Caco-2 (cell line): ENCODE results near the gene SPATA32. TPM values are rescaled to one million over a fixed set of nuclear protein-coding genes. Genes with fewer than 3 reads are reported as not detected.

Experiments used
- BruUV-seq: library from RNA; stranded (reverse); fragments of 400-500 nt; replicated peaks from 2 replicates; lab custom pipeline; 2021; lab: Mats Ljungman, UMichigan
- CTCF ChIA-PET: fragments of 300-600 bp; sonication (Branson Sonifier 250); formaldehyde crosslinking; loops from one replicate; lab custom pipeline; 2022; ENCODE audit warnings: antibody characterized with exemption; lab: Charles Lee
- POLR2A ChIA-PET: fragments of 300-600 bp; sonication (Branson Sonifier 250); formaldehyde crosslinking; loops from one replicate; lab custom pipeline; 2022; ENCODE audit warnings: antibody characterized with exemption; lab: Charles Lee
- DNase-seq, 2 experiments: peaks; one replicate each; pipeline versions ENCODE4 v3.0.0 to v3.0.0-alpha.2; 2020 to 2022
- H3K27me3 ChIP-seq: replicated peaks from 2 replicates; pipeline ENCODE4 v1.6.0; 2011; ENCODE audit warnings: low read length; ENCODE audit not compliant: control insufficient read depth, insufficient read depth
- H3K36me3 ChIP-seq: 2 replicates; pipeline ENCODE4 v1.5.1; 2011; ENCODE audit warnings: low read length; ENCODE audit not compliant: control insufficient read depth, insufficient read depth
- H3K4me1 ChIP-seq: fragments of 250-450 bp; sonication (Bioruptor Pico); 2 replicates; pipeline ENCODE4 v1.5.1; 2020; ENCODE audit warnings: mild to moderate bottlenecking
- H3K4me3 ChIP-seq: 2 replicates; pipeline ENCODE4 v1.5.1; 2011; ENCODE audit warnings: low read depth, mild to moderate bottlenecking, control low read depth, low read length
- H3K9me3 ChIP-seq: fragments of 250-450 bp; sonication (Bioruptor Pico); 2 replicates; pipeline ENCODE4 v1.5.1; 2020; ENCODE audit warnings: mild to moderate bottlenecking, moderate library complexity
- H3K27ac Mint-ChIP-seq: one replicate; pipeline ENCODE4 v1.8.0; 2022; ENCODE audit warnings: mixed read lengths; ENCODE audit not compliant: unreplicated experiment
- H3K27me3 Mint-ChIP-seq: one replicate; pipeline ENCODE4 v1.8.0; 2022; ENCODE audit warnings: mixed read lengths; ENCODE audit not compliant: insufficient read depth, unreplicated experiment
- H3K36me3 Mint-ChIP-seq: one replicate; pipeline ENCODE4 v1.8.0; 2022; ENCODE audit warnings: mild to moderate bottlenecking, mixed read lengths; ENCODE audit not compliant: insufficient read depth, unreplicated experiment
- H3K4me1 Mint-ChIP-seq: one replicate; pipeline ENCODE4 v1.8.0; 2022; ENCODE audit warnings: low read depth, mixed read lengths; ENCODE audit not compliant: unreplicated experiment
- H3K4me3 Mint-ChIP-seq: one replicate; pipeline ENCODE4 v1.8.0; 2022; ENCODE audit warnings: mild to moderate bottlenecking, moderate library complexity, mixed read lengths; ENCODE audit not compliant: unreplicated experiment
- H3K9me3 Mint-ChIP-seq: one replicate; pipeline ENCODE4 v1.8.0; 2022; ENCODE audit warnings: mixed read lengths; ENCODE audit not compliant: unreplicated experiment
- CTCF ChIP-seq, 2 experiments: fragments of 200-600 bp in 1 of 2; IDR thresholded peaks; 1 replicate in 1 of 2; 2 replicates in 1 of 2; pipeline versions ENCODE4 v1.5.1 to v1.8.0; 2011 to 2022; ENCODE audit warnings: antibody characterized with exemption in 1 of 2, control low read depth in 1 of 2, inconsistent platforms in 1 of 2, low read depth in 1 of 2, low read length in 1 of 2, mild to moderate bottlenecking in 1 of 2, moderate library complexity in 1 of 2; ENCODE audit not compliant: insufficient read depth in 1 of 2, severe bottlenecking in 1 of 2, unreplicated experiment in 1 of 2
- intact Hi-C: fragments of 100-400 bp; cut with micrococcal nuclease; formaldehyde crosslinking; loops from one replicate; pipeline ENCODE4 v1.10.0; 2022; ENCODE audit not compliant: unreplicated experiment
- total RNA-seq: library from RNA; stranded (reverse); gene quantifications from 2 replicates; pipeline ENCODE4 v1.2.3, GENCODE V29; 2022

The SPATA32 gene
- total RNA-seq, 1 experiment from 2014 or later = not detected

- no TSS peak for BruUV-seq
- Mint-ChIP-seq H3K4me1 (no peaks in the 10 kb centered on the region), H3K4me3 (no peak overlapping the region), H3K27ac (no peak overlapping the region), H3K9me3 (no peaks in the 10 kb centered on the region), H3K27me3 (no peaks in the 10 kb centered on the region), H3K36me3 (peaks cover 37% of the 10 kb centered on the region)
- H3K36me3 ChIP-seq = no peaks in the 10 kb centered on the region; the same call in 1 of the 2 replicates
- intact Hi-C loops = no loop called here
- TF ChIP-seq CTCF (IDR thresholded peaks at IDR 0.05; ENCODE audit: insufficient read depth in 1 of 2, low read depth in 1 of 2, low read length in 1 of 2, severe bottlenecking in 1 of 2, unreplicated experiment in 1 of 2) = no peak
- no peaks in the 10 kb centered on the region for H3K9me3 ChIP-seq
- H3K4me1 ChIP-seq = peaks cover 3% of the 10 kb centered on the region; the same call in 1 of the 2 replicates
- CTCF ChIA-PET = interaction anchor here (1.0 to 1.7 kb wide), 4 partner anchors 11 to 130 kb away, joined by 3 to 5 read pairs (median 4); partner anchors contain the start of gene ACBD4
- H3K4me3 ChIP-seq = no peak overlapping the region
- POLR2A ChIA-PET = no interaction called here
- H3K27me3 ChIP-seq = no peaks in the 10 kb centered on the region
- DNase-seq = no peak
These were observed 3.9 kb upstream of the SPATA32 start for GRCh38 chr17:45265821-45266220.

DNA sequence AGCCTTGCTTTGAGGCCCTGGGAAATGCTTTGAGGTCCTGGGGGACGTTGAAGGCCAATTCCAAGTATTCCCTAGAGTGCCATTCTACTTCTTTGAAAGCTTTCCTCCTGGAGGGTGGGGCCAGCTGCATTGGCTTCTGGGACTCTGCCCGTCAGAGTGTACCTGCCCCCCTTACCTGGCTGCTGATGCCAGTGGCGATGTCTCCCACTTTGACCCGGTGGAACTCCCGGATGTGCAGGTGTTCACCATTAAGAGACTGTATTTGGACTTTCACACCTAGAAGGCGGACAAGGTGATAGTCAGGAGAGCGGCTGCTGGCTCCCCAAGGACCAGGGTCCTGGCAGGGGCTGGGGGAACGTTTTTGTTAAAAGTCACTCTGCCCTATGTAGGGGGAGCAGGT, 3.1 kb upstream of the SPATA32 start:
- no peaks in the 10 kb centered on the region for H3K27me3 ChIP-seq
- no peaks in the 10 kb centered on the region for H3K4me1 Mint-ChIP-seq
- no peak overlapping the region for H3K27ac Mint-ChIP-seq
- no peak for DNase-seq
- H3K27me3 Mint-ChIP-seq = no peaks in the 10 kb centered on the region
- CTCF ChIA-PET = no interaction called here
- H3K4me3 Mint-ChIP-seq = no peak overlapping the region
- H3K9me3 ChIP-seq = no peaks in the 10 kb centered on the region
- BruUV-seq = no TSS peak
- intact Hi-C loops = no loop called here
- no peak overlapping the region for H3K4me3 ChIP-seq
- POLR2A ChIA-PET = no interaction called here
- peaks cover 3% of the 10 kb centered on the region; the same call in 1 of the 2 replicates for H3K4me1 ChIP-seq
- no peaks in the 10 kb centered on the region for H3K9me3 Mint-ChIP-seq
- no peak for TF ChIP-seq CTCF (IDR thresholded peaks at IDR 0.05; ENCODE audit: insufficient read depth in 1 of 2, low read depth in 1 of 2, low read length in 1 of 2, severe bottlenecking in 1 of 2, unreplicated experiment in 1 of 2)
- no peaks in the 10 kb centered on the region; the same call in 1 of the 2 replicates for H3K36me3 ChIP-seq
- peaks cover 33% of the 10 kb centered on the region for H3K36me3 Mint-ChIP-seq

DNA sequence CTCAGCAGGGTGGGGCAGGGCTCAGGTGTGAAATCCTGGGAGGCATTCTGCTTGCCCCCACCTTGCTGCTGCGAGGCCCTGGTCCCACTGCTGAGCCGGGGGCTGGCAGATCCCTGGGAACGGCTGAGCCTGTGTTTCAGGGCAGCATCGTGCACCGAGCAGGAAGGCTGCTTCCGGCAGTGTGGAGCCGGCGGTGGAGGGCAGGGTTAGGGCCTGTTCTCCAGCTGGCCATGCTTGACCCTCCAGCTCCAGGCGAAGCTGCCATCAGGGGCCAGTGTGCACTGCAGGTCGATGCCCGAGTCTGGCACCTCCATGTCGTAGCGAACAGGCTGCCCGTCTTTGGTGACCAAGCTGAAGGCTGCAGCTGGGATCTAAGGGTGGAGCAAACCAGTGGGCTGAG, 2.5 kb upstream of the SPATA32 start:
- H3K4me3 Mint-ChIP-seq = no peak overlapping the region
- ChIA-PET POLR2A (no interaction called here), CTCF (no interaction called here)
- no peaks in the 10 kb centered on the region for H3K9me3 Mint-ChIP-seq
- no TSS peak for BruUV-seq
- peaks cover 3% of the 10 kb centered on the region; the same call in 1 of the 2 replicates for H3K4me1 ChIP-seq
- no peaks in the 10 kb centered on the region for H3K9me3 ChIP-seq
- no peaks in the 10 kb centered on the region for H3K27me3 Mint-ChIP-seq
- H3K4me1 Mint-ChIP-seq = no peaks in the 10 kb centered on the region
- no peak for TF ChIP-seq CTCF (IDR thresholded peaks at IDR 0.05; ENCODE audit: insufficient read depth in 1 of 2, low read depth in 1 of 2, low read length in 1 of 2, severe bottlenecking in 1 of 2, unreplicated experiment in 1 of 2)
- DNase-seq = no peak
- H3K27me3 ChIP-seq = no peaks in the 10 kb centered on the region
- H3K4me3 ChIP-seq = no peak overlapping the region
- H3K27ac Mint-ChIP-seq = no peak overlapping the region
- intact Hi-C loops = no loop called here
- no peaks in the 10 kb centered on the region; the same call in 1 of the 2 replicates for H3K36me3 ChIP-seq
- H3K36me3 Mint-ChIP-seq = peaks cover 28% of the 10 kb centered on the region
